Testis (tissue), 2 donors: Measurements from ENCODE around the gene UBE2E2.

Source experiments
- POLR2A ChIP-seq: fragments of 450-650 bp; IDR thresholded peaks from one replicate; pipeline ENCODE4 v1.6.1; 2017; ENCODE audit warnings: antibody characterized with exemption, mild to moderate bottlenecking, moderate library complexity
- TF ChIP-seq, protein P1 (sequence below), 3 experiments: fragments of 450-650 bp in 2 of 3; fragments of 200-600 bp in 1 of 3; sonication (generic) in 1 of 3; IDR thresholded peaks; one replicate each; pipeline ENCODE4 v1.5.1; 2016 to 2019; ENCODE audit warnings: antibody characterized with exemption in 3 of 3, mild to moderate bottlenecking in 2 of 3, moderate library complexity in 1 of 3

DNA sequence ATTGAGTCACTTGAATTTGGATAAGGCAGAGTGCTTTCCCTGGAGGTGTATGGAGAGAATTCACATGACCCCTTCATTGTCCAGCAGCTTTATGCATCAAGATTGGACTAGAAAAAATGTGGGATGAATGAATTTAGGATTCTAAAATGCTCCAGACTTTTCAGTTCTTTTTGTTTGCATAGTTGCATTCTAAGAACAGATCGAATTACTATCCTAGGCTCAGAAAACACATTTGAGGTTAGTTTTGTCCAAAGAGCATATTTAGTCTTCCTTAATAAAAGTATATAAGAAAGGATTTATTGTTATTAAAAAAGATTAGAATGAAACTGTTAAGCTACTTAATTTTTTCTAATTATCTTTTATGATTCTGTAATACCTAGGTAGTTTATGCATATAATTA is 127.4 kb downstream of the UBE2E2 start:
- TF ChIP-seq, protein P1, sequence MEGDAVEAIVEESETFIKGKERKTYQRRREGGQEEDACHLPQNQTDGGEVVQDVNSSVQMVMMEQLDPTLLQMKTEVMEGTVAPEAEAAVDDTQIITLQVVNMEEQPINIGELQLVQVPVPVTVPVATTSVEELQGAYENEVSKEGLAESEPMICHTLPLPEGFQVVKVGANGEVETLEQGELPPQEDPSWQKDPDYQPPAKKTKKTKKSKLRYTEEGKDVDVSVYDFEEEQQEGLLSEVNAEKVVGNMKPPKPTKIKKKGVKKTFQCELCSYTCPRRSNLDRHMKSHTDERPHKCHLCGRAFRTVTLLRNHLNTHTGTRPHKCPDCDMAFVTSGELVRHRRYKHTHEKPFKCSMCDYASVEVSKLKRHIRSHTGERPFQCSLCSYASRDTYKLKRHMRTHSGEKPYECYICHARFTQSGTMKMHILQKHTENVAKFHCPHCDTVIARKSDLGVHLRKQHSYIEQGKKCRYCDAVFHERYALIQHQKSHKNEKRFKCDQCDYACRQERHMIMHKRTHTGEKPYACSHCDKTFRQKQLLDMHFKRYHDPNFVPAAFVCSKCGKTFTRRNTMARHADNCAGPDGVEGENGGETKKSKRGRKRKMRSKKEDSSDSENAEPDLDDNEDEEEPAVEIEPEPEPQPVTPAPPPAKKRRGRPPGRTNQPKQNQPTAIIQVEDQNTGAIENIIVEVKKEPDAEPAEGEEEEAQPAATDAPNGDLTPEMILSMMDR (IDR thresholded peaks at IDR 0.05): no peak
- TF ChIP-seq POLR2A: no peak
